DMS79 (cell line): ENCODE measurements around the gene MTPN.

Experiments
- DNase-seq: peaks from one replicate; lab custom pipeline; 2025; lab: John Stamatoyannopoulos, UW

Gene MTPN

GRCh38 chr7:135981958-135982646, 4.9 kb upstream of the MTPN start:
- DNase-seq, result no peak

- no peak for DNase-seq
Measured at GRCh38 chr7:135980665-135981180, 3.6 kb upstream of the MTPN start.

- DNase-seq, result no peak
Measured at GRCh38 chr7:135980012-135980551, 2.9 kb upstream of the MTPN start.

GRCh38 chr7:135979471-135980011, 2.4 kb upstream of the MTPN start:
- no peak for DNase-seq

GRCh38 chr7:135978624-135979023, 1.5 kb upstream of the MTPN start:
- no peak for DNase-seq

GRCh38 chr7:135977742-135978066, 545 bp upstream of the MTPN start:
- no peak for DNase-seq

- DNase-seq, result peak; percentile 30
Measured at GRCh38 chr7:135976312-135977006, 700 bp downstream of the MTPN start.

GRCh38 chr7:135975166-135975565, 2.0 kb downstream of the MTPN start:
- DNase-seq, result no peak

- DNase-seq, result no peak
Measured at GRCh38 chr7:135974667-135975066, 2.5 kb downstream of the MTPN start.

- DNase-seq, result peak; percentile 4
Measured at GRCh38 chr7:135971366-135971725, 5.8 kb downstream of the MTPN start.

GRCh38 chr7:135970682-135971365, 6.3 kb downstream of the MTPN start:
- no peak for DNase-seq

- no peak for DNase-seq
Measured at GRCh38 chr7:135970045-135970444, 7.1 kb downstream of the MTPN start.

- peak; percentile 46 for DNase-seq
Measured at GRCh38 chr7:135966341-135967043, 10.7 kb downstream of the MTPN start.

- DNase-seq, result no peak
Measured at GRCh38 chr7:135965602-135966001, 11.6 kb downstream of the MTPN start.

GRCh38 chr7:135964791-135965190, 12.4 kb downstream of the MTPN start:
- no peak for DNase-seq

- DNase-seq, result no peak
Measured at GRCh38 chr7:135964274-135964673, 12.9 kb downstream of the MTPN start.

- no peak for DNase-seq
Measured at GRCh38 chr7:135962802-135963201, 14.4 kb downstream of the MTPN start.

- no peak for DNase-seq
Measured at GRCh38 chr7:135960709-135961451, 16.3 kb downstream of the MTPN start.

- no peak for DNase-seq
Measured at GRCh38 chr7:135959646-135960363, 17.4 kb downstream of the MTPN start.

- DNase-seq, result no peak
Measured at GRCh38 chr7:135958173-135958572, 19.0 kb downstream of the MTPN start.

GRCh38 chr7:135957627-135958026, 19.5 kb downstream of the MTPN start:
- no peak for DNase-seq
